AG04449 (cell line): ENCODE measurements around the gene ST3GAL4.

Experiments
- CTCF ChIA-PET: fragments of 350-600 bp; formaldehyde crosslinking; extraction: SDS; loops from one replicate; lab custom pipeline; 2021; ENCODE audit warnings: antibody characterized with exemption; lab: Yijun Ruan, JAX
- POLR2A ChIA-PET: fragments of 400-600, 350-600 bp; formaldehyde crosslinking; extraction: SDS; loops from one replicate; lab custom pipeline; 2020; ENCODE audit warnings: antibody characterized with exemption, inconsistent platforms; lab: Yijun Ruan, JAX
- DNase-seq: peaks from one replicate; pipeline ENCODE4 v3.0.0-alpha.2; 2010; ENCODE audit warnings: low read depth, low spot score
- H3K4me3 ChIP-seq: 2 replicates; pipeline ENCODE4 v1.5.1; 2011; ENCODE audit warnings: low read depth, mild to moderate bottlenecking, control low read depth, low read length
- TF ChIP-seq, protein P1 (sequence below): IDR thresholded peaks from one replicate; pipeline ENCODE4 v1.5.1; 2011; ENCODE audit warnings: mild to moderate bottlenecking, moderate library complexity, low read length, control low read depth, inconsistent platforms; ENCODE audit not compliant: insufficient read depth; ENCODE audit errors: missing control alignments

The ST3GAL4 gene

DNA sequence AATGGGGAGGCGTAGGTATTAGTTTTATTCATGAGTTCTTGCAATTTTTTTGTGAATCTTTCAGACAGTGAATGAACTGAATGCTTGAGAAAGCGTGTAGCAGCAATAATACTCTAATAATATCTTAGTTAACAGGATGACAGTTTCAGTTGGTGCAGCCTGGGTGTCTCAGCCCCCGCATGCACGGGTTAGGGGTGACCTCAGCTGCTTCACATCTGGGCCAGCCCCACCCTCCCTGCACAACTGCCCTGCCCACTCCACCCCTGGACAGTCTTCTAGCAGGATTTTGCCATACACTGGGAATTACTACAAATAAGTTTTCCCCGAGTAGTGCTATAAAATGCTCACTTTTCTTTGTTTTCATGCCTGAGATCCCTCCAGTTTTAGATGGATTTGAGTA is 83.2 kb downstream of the ST3GAL4 start:
- H3K4me3 ChIP-seq = no peak overlapping the region
- TF ChIP-seq, protein P1, sequence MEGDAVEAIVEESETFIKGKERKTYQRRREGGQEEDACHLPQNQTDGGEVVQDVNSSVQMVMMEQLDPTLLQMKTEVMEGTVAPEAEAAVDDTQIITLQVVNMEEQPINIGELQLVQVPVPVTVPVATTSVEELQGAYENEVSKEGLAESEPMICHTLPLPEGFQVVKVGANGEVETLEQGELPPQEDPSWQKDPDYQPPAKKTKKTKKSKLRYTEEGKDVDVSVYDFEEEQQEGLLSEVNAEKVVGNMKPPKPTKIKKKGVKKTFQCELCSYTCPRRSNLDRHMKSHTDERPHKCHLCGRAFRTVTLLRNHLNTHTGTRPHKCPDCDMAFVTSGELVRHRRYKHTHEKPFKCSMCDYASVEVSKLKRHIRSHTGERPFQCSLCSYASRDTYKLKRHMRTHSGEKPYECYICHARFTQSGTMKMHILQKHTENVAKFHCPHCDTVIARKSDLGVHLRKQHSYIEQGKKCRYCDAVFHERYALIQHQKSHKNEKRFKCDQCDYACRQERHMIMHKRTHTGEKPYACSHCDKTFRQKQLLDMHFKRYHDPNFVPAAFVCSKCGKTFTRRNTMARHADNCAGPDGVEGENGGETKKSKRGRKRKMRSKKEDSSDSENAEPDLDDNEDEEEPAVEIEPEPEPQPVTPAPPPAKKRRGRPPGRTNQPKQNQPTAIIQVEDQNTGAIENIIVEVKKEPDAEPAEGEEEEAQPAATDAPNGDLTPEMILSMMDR = no peak
- DNase-seq = no peak
- POLR2A ChIA-PET = no interaction called here
- CTCF ChIA-PET = interaction anchor here (1.2 to 8.3 kb wide), 4 partner anchors 7 to 907 kb away, joined by 3 to 104 read pairs (median 46); no protein-coding TSS in a partner anchor

GRCh38 chr11:126440276-126440675 is 84.8 kb downstream of the ST3GAL4 start:
- H3K4me3 ChIP-seq = no peak overlapping the region
- no peak for DNase-seq
- ChIA-PET POLR2A (no interaction called here), CTCF (interaction anchor here (0.5 to 8.3 kb wide), 40 partner anchors 9 to 1054 kb away, joined by 3 to 108 read pairs (median 5); no protein-coding TSS in a partner anchor)
- TF ChIP-seq, protein P1 = no peak

GRCh38 chr11:126440792-126441514 is 85.5 kb downstream of the ST3GAL4 start:
- DNase-seq = no peak
- no peak overlapping the region for H3K4me3 ChIP-seq
- POLR2A ChIA-PET = no interaction called here
- TF ChIP-seq, protein P1 = peak; percentile 92
- CTCF ChIA-PET = interaction anchor here (0.5 to 8.3 kb wide), 52 partner anchors 8 to 1053 kb away, joined by 3 to 108 read pairs (median 5); partner anchors contain the start of gene KIRREL3

GRCh38 chr11:126443120-126443519 is 87.6 kb downstream of the ST3GAL4 start:
- ChIA-PET POLR2A (no interaction called here), CTCF (interaction anchor here (1.0 to 8.3 kb wide), 12 partner anchors 10 to 1051 kb away, joined by 3 to 108 read pairs (median 15); no protein-coding TSS in a partner anchor)
- no peak overlapping the region for H3K4me3 ChIP-seq
- no peak for DNase-seq
- TF ChIP-seq, protein P1 = no peak

DNA sequence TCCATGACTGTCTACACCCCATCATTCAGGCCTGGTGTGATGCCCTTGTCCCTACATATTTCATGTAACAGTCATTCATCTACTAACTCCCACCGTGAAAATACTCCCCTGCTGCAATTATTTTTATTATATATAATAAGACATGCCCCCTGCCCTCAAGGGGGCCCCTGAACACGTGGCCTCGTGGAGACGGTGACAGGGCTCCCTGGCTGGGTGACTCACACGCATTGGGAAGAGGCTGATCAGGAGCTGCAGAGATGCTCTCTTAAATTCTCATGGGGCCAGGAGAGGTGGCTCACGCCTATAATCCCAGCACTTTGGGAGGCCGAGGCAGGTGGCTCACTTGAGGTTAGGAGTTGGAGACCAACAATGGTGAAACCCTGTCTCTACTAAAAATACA is 88.6 kb downstream of the ST3GAL4 start:
- CTCF ChIA-PET = interaction anchor here (1.0 to 8.3 kb wide), 7 partner anchors 13 to 901 kb away, joined by 3 to 108 read pairs (median 4); no protein-coding TSS in a partner anchor
- POLR2A ChIA-PET = no interaction called here
- TF ChIP-seq, protein P1 = no peak
- no peak for DNase-seq
- H3K4me3 ChIP-seq = no peak overlapping the region

- ChIA-PET POLR2A (no interaction called here), CTCF (interaction anchor here (1.1 to 1.5 kb wide), 2 partner anchors 34 to 154 kb away, joined by 3 to 4 read pairs; no protein-coding TSS in a partner anchor)
Observed at GRCh38 chr11:126446581-126446980, 91.1 kb downstream of the ST3GAL4 start.

More at GRCh38 chr11:126446581-126446980, 91.1 kb downstream of the ST3GAL4 start:
- H3K4me3 ChIP-seq = no peak overlapping the region
- DNase-seq = no peak
- TF ChIP-seq, protein P1 = no peak
